Duodenal mucosa (tissue), 2 donors: ENCODE results near the gene VAV2.

Experiments used
- H3K27ac ChIP-seq: one replicate; pipeline ENCODE4 v1.7.0; 2013; ENCODE audit warnings: low read depth, low read length
- H3K27me3 ChIP-seq, 2 donors: one replicate each; pipeline ENCODE4 v1.7.0; 2013; ENCODE audit warnings: low read length in 2 of 2, control low read depth in 1 of 2; ENCODE audit not compliant: insufficient read depth in 2 of 2, control insufficient read depth in 1 of 2
- H3K36me3 ChIP-seq, 2 donors: one replicate each; pipeline ENCODE4 v1.7.0; 2013; ENCODE audit warnings: low read length in 2 of 2, control low read depth in 1 of 2; ENCODE audit not compliant: insufficient read depth in 2 of 2, control insufficient read depth in 1 of 2
- H3K4me1 ChIP-seq, 2 donors: one replicate each; pipeline ENCODE4 v1.7.0; 2013; ENCODE audit warnings: low read length in 2 of 2, control low read depth in 1 of 2; ENCODE audit not compliant: insufficient read depth in 2 of 2, control insufficient read depth in 1 of 2
- H3K4me3 ChIP-seq, 2 donors: one replicate each; pipeline ENCODE4 v1.7.0; 2013; ENCODE audit warnings: low read length in 2 of 2, low read depth in 1 of 2
- H3K9ac ChIP-seq, 2 donors: one replicate each; pipeline ENCODE4 v1.7.0; 2013; ENCODE audit warnings: low read length in 2 of 2, low read depth in 1 of 2
- H3K9me3 ChIP-seq, 2 donors: one replicate each; pipeline ENCODE4 v1.7.0; 2013; ENCODE audit warnings: low read length in 2 of 2, control low read depth in 1 of 2; ENCODE audit not compliant: control insufficient read depth in 1 of 2

The VAV2 gene

GRCh38 chr9:133836818-133837217 is 155.3 kb downstream of the VAV2 start:
- Histone ChIP-seq H3K9ac (no peak overlapping the region), H3K27me3 (no peaks in the 10 kb centered on the region), H3K4me1 (peaks cover 5 to 8% of the 10 kb centered on the region in 2 donors), H3K36me3 (peaks cover 0 to 11% of the 10 kb centered on the region in 2 donors), H3K4me3 (no peak overlapping the region), H3K27ac (no peak overlapping the region), H3K9me3 (no peaks in the 10 kb centered on the region)

DNA sequence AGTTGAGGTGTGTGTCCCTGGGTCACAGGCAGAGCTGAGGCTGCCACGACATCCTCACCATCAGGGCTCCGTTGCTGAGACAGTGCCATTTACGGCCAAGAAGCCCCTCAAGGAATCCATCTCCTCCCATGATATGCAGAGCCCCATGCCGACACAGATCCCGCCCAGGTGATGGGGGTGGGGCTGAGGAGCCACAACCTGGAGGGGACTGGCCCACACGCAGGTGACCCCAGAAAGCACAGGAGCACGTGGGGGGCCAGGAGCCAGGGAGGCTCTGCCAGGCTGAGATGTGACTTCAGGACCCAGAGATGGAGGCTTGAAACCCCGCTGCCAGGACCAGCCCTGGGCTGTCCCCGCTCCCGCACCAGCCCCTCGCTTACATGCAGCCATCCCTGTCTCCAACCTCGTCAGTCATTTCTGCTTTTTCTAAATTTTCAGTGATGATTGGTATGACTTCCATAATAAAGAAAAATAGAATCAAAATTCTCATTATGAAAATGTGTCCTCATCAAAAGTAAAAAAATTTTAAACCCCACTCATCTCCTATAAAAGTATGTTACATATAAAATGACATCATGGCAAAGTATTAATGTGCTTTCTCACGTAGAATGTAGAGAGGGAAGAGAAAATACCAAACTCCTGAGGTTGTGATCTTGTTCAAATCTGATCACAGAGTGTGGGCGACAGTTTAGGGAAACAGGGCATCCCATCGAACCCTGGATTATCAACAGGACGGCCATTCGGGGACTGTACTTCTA is 155.9 kb downstream of the VAV2 start:
- no peak overlapping the region for H3K9ac ChIP-seq
- no peaks in the 10 kb centered on the region for H3K9me3 ChIP-seq
- H3K4me1 ChIP-seq: peaks cover 5 to 6% of the 10 kb centered on the region in 2 donors
- H3K4me3 ChIP-seq: no peak overlapping the region
- peaks cover 0 to 14% of the 10 kb centered on the region in 2 donors for H3K36me3 ChIP-seq
- no peak overlapping the region for H3K27ac ChIP-seq
- no peaks in the 10 kb centered on the region for H3K27me3 ChIP-seq

- no peak overlapping the region for H3K27ac ChIP-seq
- H3K4me1 ChIP-seq: peaks cover 5 to 6% of the 10 kb centered on the region in 2 donors
- no peaks in the 10 kb centered on the region for H3K9me3 ChIP-seq
- H3K4me3 ChIP-seq: no peak overlapping the region
- H3K36me3 ChIP-seq: peaks cover 0 to 14% of the 10 kb centered on the region in 2 donors
- no peak overlapping the region for H3K9ac ChIP-seq
- no peaks in the 10 kb centered on the region for H3K27me3 ChIP-seq
Measured at GRCh38 chr9:133835262-133835901, 156.7 kb downstream of the VAV2 start.

DNA sequence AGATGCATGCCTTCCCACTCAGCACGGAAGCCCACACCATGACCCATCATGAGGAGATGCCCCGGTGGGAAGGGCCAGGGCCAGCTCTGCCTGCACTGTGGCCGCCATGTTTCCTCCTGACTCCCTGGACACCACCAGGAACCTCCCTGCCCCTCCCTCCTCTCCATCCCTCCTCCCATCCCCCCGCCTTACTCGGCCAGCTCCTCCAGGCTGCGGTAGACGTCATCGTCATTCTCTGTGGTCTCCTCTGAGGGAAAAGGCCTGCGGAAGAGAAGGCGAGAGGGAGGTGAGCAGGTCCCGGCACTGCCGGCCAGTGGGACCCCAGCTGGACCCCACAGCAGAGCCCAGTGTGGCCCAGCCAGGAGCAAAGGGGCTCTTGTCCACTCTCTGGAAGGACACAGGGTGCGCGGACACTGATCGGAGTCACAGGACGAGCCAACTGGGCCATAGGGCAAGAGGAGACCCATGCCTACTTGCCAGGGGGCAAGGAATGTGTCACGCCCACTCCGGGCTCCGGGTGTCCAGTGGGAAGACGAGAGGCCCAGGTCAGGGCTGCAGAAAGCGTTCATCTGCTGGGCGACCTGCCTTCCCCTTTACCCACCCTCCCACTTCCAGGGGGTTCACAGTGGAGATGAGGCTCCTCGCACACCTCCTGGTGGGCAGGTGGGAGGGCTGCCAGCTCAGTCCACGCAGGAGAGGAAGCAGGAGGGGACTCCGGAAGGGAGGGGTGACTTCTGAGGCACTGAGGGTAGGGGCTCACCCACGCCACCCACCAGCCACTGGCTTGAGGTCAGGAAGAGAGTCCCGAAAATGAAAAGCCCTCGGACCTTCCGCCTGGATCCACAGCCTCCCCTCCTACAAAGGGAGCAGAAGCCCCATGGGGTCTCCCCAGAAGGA is 157.8 kb downstream of the VAV2 start:
- no peak overlapping the region for H3K27ac ChIP-seq
- H3K36me3 ChIP-seq: peaks cover 3 to 24% of the 10 kb centered on the region in 2 donors
- H3K9ac ChIP-seq: no peak overlapping the region
- H3K4me1 ChIP-seq: peaks cover 5 to 6% of the 10 kb centered on the region in 2 donors
- no peak overlapping the region for H3K4me3 ChIP-seq
- H3K9me3 ChIP-seq: no peaks in the 10 kb centered on the region
- no peaks in the 10 kb centered on the region for H3K27me3 ChIP-seq

DNA sequence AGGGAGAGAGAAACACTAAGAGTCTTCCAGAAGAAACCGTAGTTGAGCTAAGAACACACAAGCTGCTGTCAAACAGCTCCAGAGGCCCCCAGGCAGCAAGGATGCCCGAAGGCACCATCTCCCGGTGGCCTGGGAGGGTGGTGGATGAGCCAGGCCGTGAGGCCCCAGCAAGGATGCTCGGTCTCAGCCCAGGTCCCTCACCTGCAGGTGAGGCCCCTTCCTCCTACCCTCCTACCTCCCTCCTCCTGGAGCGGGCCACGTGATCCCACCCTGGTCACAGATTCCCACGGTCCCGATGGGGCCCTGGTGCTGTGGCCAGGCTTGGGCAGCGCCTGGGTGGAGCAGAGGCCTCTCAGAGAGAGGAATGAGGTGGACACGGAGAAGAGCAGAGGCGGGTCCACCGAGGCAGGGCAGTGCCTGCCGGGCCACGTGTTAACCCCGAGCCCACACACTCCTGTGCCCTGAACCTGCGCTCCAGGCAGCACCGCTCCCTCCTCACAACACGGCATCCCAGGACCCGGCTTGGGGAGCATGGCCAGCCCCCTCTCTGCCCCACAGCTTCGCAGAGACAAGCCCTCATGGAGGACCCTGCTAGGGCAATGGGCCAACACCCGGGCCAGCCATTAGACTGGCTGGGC is 158.6 kb downstream of the VAV2 start:
- Histone ChIP-seq H3K9me3 (no peaks in the 10 kb centered on the region), H3K27me3 (no peaks in the 10 kb centered on the region), H3K36me3 (peaks cover 3 to 25% of the 10 kb centered on the region in 2 donors), H3K4me1 (peaks cover 5 to 6% of the 10 kb centered on the region in 2 donors), H3K27ac (no peak overlapping the region), H3K9ac (no peak overlapping the region), H3K4me3 (no peak overlapping the region)

- Histone ChIP-seq H3K4me1 (peaks cover 2% of the 10 kb centered on the region in 2 donors), H3K9me3 (no peaks in the 10 kb centered on the region), H3K27ac (no peak overlapping the region), H3K4me3 (no peak overlapping the region), H3K9ac (no peak overlapping the region), H3K27me3 (no peaks in the 10 kb centered on the region), H3K36me3 (peaks cover 3 to 25% of the 10 kb centered on the region in 2 donors)
Measured at GRCh38 chr9:133832877-133833276, 159.2 kb downstream of the VAV2 start.

DNA sequence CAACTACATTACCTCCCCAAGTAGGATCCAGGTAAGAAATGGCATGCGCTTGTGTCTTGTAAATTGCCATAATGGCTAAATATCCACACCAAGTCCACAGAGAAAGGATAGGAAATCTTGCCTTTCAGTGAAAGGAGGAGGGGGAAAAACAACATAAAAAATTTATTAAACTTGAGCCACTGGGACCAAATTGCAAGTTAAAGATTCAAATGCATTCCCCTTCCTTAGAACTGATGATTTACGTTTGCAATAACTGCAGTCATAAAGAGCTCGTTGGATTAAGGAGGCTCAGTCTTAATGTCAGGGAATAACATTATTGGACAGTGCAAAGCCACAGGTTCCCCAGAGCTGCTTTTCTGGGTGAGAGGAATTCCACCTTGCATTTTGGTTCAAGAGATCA is 161.4 kb downstream of the VAV2 start:
- no peaks in the 10 kb centered on the region for H3K27me3 ChIP-seq
- peaks cover 3 to 25% of the 10 kb centered on the region in 2 donors for H3K36me3 ChIP-seq
- H3K9ac ChIP-seq: no peak overlapping the region
- H3K27ac ChIP-seq: no peak overlapping the region
- H3K9me3 ChIP-seq: no peaks in the 10 kb centered on the region
- peaks cover 0 to 4% of the 10 kb centered on the region in 2 donors for H3K4me1 ChIP-seq
- H3K4me3 ChIP-seq: no peak overlapping the region

- Histone ChIP-seq H3K9ac (no peak overlapping the region), H3K36me3 (peaks cover 3 to 25% of the 10 kb centered on the region in 2 donors), H3K27me3 (no peaks in the 10 kb centered on the region), H3K9me3 (no peaks in the 10 kb centered on the region), H3K4me3 (no peak overlapping the region), H3K4me1 (peaks cover 0 to 4% of the 10 kb centered on the region in 2 donors), H3K27ac (no peak overlapping the region)
Measured at GRCh38 chr9:133830310-133830709, 161.8 kb downstream of the VAV2 start.

DNA sequence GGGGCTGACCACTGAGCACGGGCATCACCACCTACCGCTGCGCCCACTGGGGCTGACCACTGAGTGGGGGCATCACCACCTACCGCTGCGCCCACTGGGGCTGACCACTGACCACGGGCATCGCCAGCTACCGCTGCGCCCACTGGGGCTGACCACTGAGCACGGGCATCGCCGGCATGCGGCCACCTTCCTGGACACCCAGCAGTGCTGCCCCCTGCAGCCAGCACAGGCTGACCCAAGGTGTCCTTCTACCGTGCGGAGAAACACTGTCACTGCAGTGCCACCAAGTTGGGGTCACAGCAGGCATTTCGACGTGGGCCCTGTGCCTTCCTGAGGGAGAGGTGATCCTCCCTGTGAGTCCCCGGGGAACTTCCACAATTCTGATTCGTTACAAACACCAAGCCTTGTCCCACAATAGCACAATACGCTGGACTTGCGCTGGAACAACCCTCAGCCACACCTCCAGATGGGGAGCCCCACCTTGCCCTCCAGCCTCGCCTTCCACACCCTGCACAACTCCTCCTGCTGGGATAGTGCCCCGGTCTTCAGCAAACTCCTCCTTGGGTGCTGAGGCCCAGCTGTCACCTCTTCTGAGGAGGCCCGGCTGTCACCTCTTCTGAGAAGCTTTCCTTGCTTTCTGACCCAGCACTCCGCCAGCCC is 163.7 kb downstream of the VAV2 start:
- Histone ChIP-seq H3K9me3 (no peaks in the 10 kb centered on the region), H3K27ac (no peak overlapping the region), H3K36me3 (peaks cover 3 to 25% of the 10 kb centered on the region in 2 donors), H3K4me3 (no peak overlapping the region), H3K9ac (no peak overlapping the region), H3K4me1 (peaks cover 0 to 4% of the 10 kb centered on the region in 2 donors), H3K27me3 (no peaks in the 10 kb centered on the region)
